ENCODE measurements around the gene PIGQ.

GRCh38 chr16:576197-576822, 6.5 kb downstream of the PIGQ start:
- TF ChIP-seq CTCF (IDR thresholded peaks at IDR 0.05): no peak
- TF ChIP-seq POLR2A (IDR thresholded peaks at IDR 0.05): no peak
